ENCODE results near the gene IGFL4. TPM values are rescaled to one million over a fixed set of nuclear protein-coding genes. Genes with fewer than 3 reads are reported as not detected.

IGFL4 gene
- total and polyA plus RNA-seq, 2 of the 8 experiments (the other 6 are each of a cell fraction or from before 2014, with no cell fraction given), result 0.05 to 0.11 TPM

DNA sequence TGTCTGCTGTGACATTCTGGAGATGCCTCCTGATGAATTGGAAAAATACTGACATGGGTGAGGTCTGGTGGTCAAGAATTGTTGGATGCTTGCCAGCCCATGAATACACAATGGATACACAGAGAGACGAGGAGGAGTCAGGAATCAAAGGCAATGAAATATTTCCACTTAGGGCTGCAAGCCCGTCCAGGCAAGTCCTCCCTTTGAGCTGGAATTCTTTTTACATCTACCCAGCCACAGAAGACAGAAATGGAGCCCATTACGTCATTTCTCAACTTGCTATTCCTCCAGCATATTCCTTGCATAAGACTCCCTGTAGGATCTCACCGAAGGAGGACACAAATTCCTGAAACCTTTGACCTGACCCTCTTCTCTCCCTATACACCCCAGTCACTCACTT lies 15.7 kb upstream of the IGFL4 start:
- no peak overlapping the region for H2BK12ac ChIP-seq (ENCODE audit: low read depth, low read length)
- DNase-seq (ENCODE audit: low read depth in 1 of 2, low spot score in 2 of 2), result no peak
- H3K9me3 ChIP-seq (ENCODE audit: insufficient read depth in 2 of 2, low read depth in 1 of 2, low read length in 1 of 2), result peaks cover 13 to 17% of the 10 kb centered on the region in 2 experiments; a peak in 3 of 4 replicates
- H2AFZ ChIP-seq (ENCODE audit: low read length), result no peak overlapping the region
- no peak overlapping the region for H3K56ac ChIP-seq (replicated peaks; ENCODE audit: insufficient read length, low read depth, low read length)
- ChIA-PET CTCF (ENCODE audit: partially characterized antibody) (interaction anchor here (1.0 to 6.6 kb wide), 4 partner anchors 21 to 458 kb away, joined by 3 to 31 read pairs (median 6); no protein-coding TSS in a partner anchor), POLR2A (ENCODE audit: partially characterized antibody) (no interaction called here)
- no peaks in the 10 kb centered on the region for H3K36me3 ChIP-seq (ENCODE audit: control insufficient read depth in 2 of 4, insufficient read depth in 4 of 4, low read length in 3 of 4)
- no peaks in the 10 kb centered on the region for H3K23me2 ChIP-seq (ENCODE audit: low read depth, low read length)
- no peak overlapping the region for H3K4me2 ChIP-seq (ENCODE audit: insufficient read depth in 1 of 2, low read depth in 2 of 2, low read length in 2 of 2)
- H3K4me1 ChIP-seq (replicated peaks in 1 of 4; ENCODE audit: control insufficient read depth in 3 of 4, insufficient read depth in 4 of 4, low read length in 3 of 4), result no peaks in the 10 kb centered on the region
- H2BK20ac ChIP-seq (ENCODE audit: low read length), result no peak overlapping the region
- H3K27ac ChIP-seq (ENCODE audit: low read depth, low read length), result no peak overlapping the region
- no peak overlapping the region for H3K14ac ChIP-seq (ENCODE audit: insufficient read length)
- no peak overlapping the region for H3K23ac ChIP-seq (ENCODE audit: insufficient read length)
- no peak overlapping the region for H2BK120ac ChIP-seq (replicated peaks; ENCODE audit: low read depth, low read length)
- H2BK15ac ChIP-seq (ENCODE audit: low read length), result no peak overlapping the region
- H3K4me3 ChIP-seq (ENCODE audit: extremely low read depth in 1 of 4, insufficient read depth in 2 of 4, low read depth in 3 of 4, low read length in 4 of 4), result no peak overlapping the region
- H3K18ac ChIP-seq (ENCODE audit: extremely low read depth, low read length), result no peak overlapping the region
- H3K79me2 ChIP-seq (ENCODE audit: control insufficient read depth in 1 of 2, insufficient read depth in 2 of 2, low read length in 2 of 2), result no peaks in the 10 kb centered on the region
- no peaks in the 10 kb centered on the region for H4K20me1 ChIP-seq (replicated peaks in 1 of 2; ENCODE audit: control insufficient read depth in 1 of 2, insufficient read depth in 2 of 2, low read length in 2 of 2)
- no peak overlapping the region for H2BK5ac ChIP-seq (ENCODE audit: low read depth, low read length)
- no peaks in the 10 kb centered on the region; a peak in 1 of 7 replicates for H3K27me3 ChIP-seq (replicated peaks in 1 of 4; ENCODE audit: control insufficient read depth in 3 of 4, extremely low read depth in 1 of 4, insufficient read depth in 3 of 4, low read length in 3 of 4)
- no peak overlapping the region for H4K5ac ChIP-seq (ENCODE audit: insufficient read length, low read depth, low read length)
- no peak overlapping the region for H3K9ac ChIP-seq (replicated peaks in 1 of 4; ENCODE audit: extremely low read depth in 1 of 4, low read depth in 3 of 4, low read length in 3 of 4)
- WGBS, 2 experiments (ENCODE audit: extremely low coverage in 1 of 2, insufficient coverage in 1 of 2, insufficient read length in 1 of 2, insufficient replicate concordance in 2 of 2, low coverage in 1 of 2, low lambda C conversion rate in 2 of 2, missing lambda C conversion rate in 1 of 2), result 72% methylated on average over 4 of the region's 4 CpGs; no CpG with 5 or more reads in 1 of the 2 experiments
- no peak overlapping the region for H2AK5ac ChIP-seq (ENCODE audit: low read depth, low read length)
- H3K79me1 ChIP-seq (ENCODE audit: low read depth, low read length), result no peaks in the 10 kb centered on the region
- no peak overlapping the region for H4K8ac ChIP-seq (ENCODE audit: extremely low read depth, insufficient read depth, low read length)
- H3K4ac ChIP-seq (replicated peaks; ENCODE audit: insufficient read length, low read depth, low read length), result no peak overlapping the region
- H4K91ac ChIP-seq (replicated peaks; ENCODE audit: insufficient read length, low read length), result no peak overlapping the region
- FAIRE-seq, result no peak
- TF ChIP-seq CHD2 (IDR thresholded peaks at IDR 0.05; ENCODE audit: low read length), result no peak
- TF ChIP-seq RNF2 (IDR thresholded peaks at IDR 0.05; ENCODE audit: borderline replicate concordance, low read depth, low read length, missing control alignments, poor library complexity, severe bottlenecking), result no peak
- no peak for TF ChIP-seq KDM5A (IDR thresholded peaks at IDR 0.05; ENCODE audit: low read length)
- no peak for TF ChIP-seq POU5F1 (IDR thresholded peaks at IDR 0.05; ENCODE audit: low read depth, low read length)
- no peak for TF ChIP-seq FOSL1 (IDR thresholded peaks at IDR 0.05; ENCODE audit: insufficient read depth, low read depth, low read length)
- TF ChIP-seq RFX5 (IDR thresholded peaks at IDR 0.05; ENCODE audit: borderline replicate concordance, low read depth, low read length), result no peak
- TF ChIP-seq, protein P1, sequence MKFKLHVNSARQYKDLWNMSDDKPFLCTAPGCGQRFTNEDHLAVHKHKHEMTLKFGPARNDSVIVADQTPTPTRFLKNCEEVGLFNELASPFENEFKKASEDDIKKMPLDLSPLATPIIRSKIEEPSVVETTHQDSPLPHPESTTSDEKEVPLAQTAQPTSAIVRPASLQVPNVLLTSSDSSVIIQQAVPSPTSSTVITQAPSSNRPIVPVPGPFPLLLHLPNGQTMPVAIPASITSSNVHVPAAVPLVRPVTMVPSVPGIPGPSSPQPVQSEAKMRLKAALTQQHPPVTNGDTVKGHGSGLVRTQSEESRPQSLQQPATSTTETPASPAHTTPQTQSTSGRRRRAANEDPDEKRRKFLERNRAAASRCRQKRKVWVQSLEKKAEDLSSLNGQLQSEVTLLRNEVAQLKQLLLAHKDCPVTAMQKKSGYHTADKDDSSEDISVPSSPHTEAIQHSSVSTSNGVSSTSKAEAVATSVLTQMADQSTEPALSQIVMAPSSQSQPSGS (IDR thresholded peaks at IDR 0.05; ENCODE audit: low read length), result no peak
- TF ChIP-seq CHD1 (IDR thresholded peaks at IDR 0.05; ENCODE audit: low read depth, low read length), result no peak
- TF ChIP-seq SIX5 (IDR thresholded peaks at IDR 0.05; ENCODE audit: low read depth, low read length), result no peak
- no peak for TF ChIP-seq POLR2A (IDR thresholded peaks at IDR 0.05; ENCODE audit: control extremely low read depth in 1 of 2, low read depth in 2 of 2, low read length in 2 of 2)
- no peak for TF ChIP-seq TBP (IDR thresholded peaks at IDR 0.05; ENCODE audit: low read depth, low read length)
- TF ChIP-seq EZH2 (IDR thresholded peaks at IDR 0.05; ENCODE audit: low read depth, low read length, severe bottlenecking), result no peak
- TF ChIP-seq BACH1 (IDR thresholded peaks at IDR 0.05; ENCODE audit: low read length), result no peak
- TF ChIP-seq CBX5 (IDR thresholded peaks at IDR 0.05; ENCODE audit: low read depth, low read length), result no peak
